GM21447 (cell line): ENCODE measurements around the gene GNPTG.
A peak's percentile ranks its signal among the peaks of the same experiment; 100 is the strongest.

Experiments used
- ATAC-seq: cut with Tn5 transposase; IDR thresholded peaks from one replicate; pipeline ENCODE4 v1.9.1; 2021; ENCODE audit not compliant: unreplicated experiment

GNPTG gene

GRCh38 chr16:1392826-1393225 lies 41.1 kb downstream of the GNPTG start:
- ATAC-seq = no peak

DNA sequence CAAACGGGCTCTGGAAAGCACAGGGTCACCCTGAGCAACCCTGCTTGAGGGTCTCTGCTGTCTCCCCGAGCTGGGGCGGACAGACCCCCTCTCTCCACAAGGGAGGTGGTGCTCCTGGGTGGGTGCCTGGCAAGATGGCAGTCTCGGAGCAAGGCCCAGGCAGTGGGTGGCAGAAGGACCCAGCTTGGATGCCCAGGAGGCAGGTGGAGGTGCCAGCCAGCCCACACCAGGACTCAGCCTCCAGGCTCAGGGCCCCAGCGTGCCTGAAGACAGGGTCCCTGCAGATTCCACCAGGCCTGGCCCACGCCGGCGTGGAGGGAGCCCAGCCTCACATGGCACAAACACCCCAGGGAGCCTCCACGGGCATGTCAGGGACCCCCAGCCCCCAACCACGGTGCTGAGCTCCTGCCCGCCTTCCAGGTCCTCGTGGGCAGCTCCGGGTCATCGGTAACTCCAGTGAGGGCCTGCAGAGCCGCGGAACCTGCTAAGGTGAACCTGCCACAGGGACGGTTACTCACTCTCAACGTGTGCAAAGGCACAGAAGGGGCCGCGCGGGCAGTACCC lies 42.0 kb downstream of the GNPTG start:
- ATAC-seq = no peak

GRCh38 chr16:1394367-1394951 lies 42.7 kb downstream of the GNPTG start:
- ATAC-seq = no peak

DNA sequence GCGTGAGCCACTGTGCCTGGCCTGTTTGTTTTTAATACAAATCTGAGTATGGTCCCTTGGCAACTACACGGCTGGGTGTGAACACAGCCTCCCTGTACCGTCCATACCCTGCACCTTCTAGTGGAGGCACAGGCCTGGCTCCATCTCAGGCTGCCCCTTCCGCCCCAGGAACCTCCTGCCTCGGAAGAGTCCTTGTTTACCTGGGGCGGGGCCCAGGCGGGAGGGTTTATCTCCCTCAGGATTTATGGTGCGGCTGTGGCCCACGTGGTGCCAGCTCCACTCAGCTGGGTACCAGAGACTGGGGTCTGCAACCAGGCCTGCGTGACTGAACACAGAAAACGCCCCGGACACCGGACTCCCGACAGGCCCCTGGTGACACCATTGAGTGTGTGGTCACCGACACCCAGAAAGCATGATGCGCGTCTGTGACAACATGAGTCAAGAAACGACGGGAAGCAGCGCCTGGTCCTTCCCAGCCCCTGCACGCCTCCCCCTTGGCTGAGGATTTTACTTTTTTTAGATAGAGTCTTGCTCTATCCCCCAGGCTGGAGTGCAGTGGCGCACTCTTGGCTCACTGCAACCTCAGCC lies 43.8 kb downstream of the GNPTG start:
- ATAC-seq = no peak

- ATAC-seq = no peak
These were observed 46.0 kb downstream of the GNPTG start for GRCh38 chr16:1397779-1398178.

DNA sequence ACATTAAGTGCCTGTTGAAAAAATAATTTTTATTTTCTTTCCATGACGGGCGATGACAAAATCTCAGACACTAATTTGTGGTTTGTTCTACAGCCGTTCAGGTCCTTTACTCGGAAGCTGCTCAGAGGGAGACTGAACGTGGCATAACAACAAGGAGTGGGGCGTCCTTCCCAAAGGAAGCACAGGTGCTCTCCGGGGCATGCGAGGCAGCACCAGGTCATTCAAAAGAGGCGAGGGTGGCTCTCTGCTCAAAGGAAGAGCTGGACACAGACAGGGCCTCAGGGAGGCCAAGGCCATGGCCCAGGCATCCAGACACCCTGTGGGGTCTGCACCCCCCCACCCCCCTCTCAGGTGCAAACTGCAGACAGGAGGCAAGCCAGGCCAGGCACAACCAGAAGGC lies 46.6 kb downstream of the GNPTG start:
- ATAC-seq = no peak

DNA sequence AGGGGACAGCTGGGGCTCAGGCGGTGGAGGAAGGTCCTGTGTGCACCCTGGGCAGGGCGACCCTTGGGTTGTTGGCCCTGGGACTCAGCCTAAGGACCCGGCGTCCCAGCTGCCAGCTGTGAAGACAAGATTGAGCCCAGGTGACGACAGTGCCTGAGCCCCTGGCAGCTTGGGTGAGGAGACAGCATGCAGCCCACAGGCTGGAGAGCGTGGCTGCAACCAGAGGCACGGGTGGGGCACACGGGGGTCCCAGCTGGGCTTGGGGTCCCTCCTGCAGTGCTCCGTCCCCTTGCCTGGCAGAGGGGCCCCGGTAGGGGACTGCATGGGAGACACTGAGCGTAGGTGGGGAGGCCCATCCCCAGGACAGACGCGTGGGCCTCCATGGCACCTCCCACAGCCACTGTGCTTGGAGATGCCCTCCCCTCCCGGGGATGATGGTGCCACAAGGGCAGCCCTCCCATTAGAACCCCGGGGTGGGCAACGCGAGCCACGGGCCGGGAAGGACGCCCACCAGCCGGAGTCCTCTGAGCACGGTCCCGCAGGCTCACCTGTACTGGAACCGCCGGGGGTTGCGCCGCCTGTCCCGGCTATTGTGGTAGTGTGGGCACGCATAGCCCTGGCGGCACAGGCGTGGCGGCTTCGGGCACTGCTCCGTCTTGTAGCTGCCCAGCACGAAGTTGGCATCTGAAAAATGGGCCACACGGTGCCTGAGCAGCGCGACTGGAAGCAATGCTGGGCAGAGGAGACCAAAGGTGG lies 47.3 kb downstream of the GNPTG start:
- ATAC-seq = no peak

DNA sequence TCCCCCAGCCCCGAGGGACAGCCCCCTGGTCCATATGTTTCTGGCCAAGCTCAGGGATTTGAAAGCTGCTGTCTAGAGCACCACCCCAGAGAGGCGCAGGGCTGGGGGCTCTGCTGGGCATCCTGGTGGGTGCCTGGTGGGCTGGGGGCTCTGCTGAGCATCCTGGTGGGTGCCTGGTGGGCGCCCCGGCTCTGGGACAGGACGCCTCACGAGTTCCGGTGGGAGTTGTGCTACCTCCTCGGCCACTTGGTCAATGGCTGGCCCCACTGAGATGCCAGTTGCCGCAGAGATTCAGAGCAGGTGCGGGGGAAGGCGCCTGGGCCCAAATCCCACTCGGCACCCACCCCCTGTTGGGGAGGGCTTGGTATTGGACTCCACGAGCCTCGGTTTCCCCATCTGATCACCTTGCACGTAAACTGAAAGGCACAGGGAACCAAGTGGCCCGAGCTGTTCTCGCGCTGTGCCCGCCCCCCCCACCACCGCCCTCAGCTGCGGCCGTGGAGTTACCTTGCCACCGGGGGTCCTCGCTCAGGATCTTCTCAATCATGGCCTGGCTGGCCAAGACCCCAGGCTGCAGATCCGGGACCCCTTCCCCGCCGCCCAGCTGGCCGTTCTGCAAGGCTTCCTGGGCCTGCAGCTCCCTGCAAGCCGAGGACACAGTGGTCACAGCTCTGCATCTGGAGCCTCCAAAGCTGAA lies 49.5 kb downstream of the GNPTG start:
- ATAC-seq = no peak

DNA sequence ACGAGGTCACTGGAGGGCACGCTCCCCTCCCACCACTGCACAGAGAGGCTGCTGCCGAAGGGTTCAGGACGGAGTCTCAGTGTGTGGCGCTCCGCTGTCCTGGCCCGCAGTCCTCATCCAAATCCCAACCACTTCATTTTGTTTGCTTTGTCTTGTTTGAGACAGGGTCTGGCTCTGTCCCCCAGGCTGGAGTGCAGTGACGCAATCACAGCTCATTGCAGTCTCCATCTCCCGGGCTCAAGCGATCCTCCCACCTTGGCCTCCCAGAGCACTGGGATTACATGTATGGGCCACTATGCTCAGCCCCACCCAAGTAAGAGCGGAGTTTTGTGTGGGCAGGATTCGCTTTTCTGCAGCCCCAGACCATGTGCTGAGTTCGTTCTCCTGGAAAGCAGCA lies 50.0 kb downstream of the GNPTG start:
- ATAC-seq = no peak

GRCh38 chr16:1403036-1403435 lies 51.3 kb downstream of the GNPTG start:
- no peak for ATAC-seq

DNA sequence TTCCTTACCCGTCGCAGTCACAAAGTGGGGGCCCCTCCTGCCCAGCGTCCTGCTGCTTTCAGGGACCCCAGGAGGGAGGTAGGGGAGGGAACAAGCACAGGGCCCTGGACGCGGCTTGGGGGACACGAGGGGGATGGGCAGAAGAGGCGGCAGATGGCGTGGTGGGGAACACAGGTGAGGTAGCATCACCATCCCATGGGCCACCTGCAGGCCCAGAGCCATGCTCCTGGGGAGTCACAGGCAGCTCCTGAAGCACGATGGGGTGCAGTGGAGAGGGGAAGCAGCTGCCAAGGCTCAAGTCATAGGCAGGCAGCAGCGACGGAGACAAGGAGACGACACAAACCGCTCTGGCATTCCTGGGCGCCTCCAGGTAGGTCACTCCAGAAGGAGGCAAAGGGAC lies 52.0 kb downstream of the GNPTG start:
- no peak for ATAC-seq

- ATAC-seq = peak; percentile 7
These were observed 56.0 kb downstream of the GNPTG start for GRCh38 chr16:1407753-1408152.

- peak; percentile 70 for ATAC-seq
These were observed 56.6 kb downstream of the GNPTG start for GRCh38 chr16:1408171-1408837.

DNA sequence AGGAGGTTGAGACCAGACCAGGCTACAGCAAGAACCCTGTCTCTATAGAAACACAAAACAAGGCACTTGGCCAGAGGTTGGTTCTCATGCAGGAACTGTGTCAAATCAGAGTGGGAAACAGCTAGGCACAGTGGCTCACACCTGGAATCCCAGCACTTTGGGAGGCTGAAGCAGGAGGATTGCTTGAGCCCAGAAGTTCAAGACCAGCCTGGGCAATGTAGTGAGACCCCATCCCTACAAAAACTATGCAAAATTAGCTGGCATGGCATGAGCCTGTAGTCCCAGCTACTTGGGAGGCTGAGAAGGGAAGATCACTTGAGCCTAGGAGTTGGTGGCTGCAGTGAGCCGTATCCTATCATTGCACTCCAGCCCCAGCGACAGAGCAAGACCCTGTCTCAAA lies 61.1 kb downstream of the GNPTG start:
- no peak for ATAC-seq
